ENCODE data around the gene ANKRD34A.

DNA sequence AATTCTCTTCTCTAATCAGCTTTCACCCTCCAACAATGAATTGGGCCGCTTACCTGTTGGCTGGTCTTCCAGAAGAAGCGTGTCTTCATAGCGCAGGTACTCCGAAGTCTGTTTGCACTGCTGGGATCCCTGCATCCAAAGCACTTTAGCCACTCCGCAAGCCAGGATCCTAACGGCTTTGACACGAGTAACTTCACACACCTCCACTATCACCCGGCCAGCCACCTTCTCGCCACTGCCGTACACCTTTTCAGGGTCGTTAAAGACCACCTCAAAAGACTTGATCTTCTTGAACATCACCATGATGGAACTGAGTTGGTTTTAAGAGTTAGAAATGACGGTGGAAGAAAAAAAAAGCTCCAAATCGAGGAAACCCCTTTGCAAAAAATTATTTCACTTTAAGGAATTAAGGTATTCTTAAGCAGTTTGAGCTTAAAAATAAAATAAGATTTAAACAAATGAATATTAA lies 31.6 kb upstream of the ANKRD34A start:
- TF ChIP-seq EP300 (IDR thresholded peaks at IDR 0.05) = no peak
- TF ChIP-seq, protein P1, sequence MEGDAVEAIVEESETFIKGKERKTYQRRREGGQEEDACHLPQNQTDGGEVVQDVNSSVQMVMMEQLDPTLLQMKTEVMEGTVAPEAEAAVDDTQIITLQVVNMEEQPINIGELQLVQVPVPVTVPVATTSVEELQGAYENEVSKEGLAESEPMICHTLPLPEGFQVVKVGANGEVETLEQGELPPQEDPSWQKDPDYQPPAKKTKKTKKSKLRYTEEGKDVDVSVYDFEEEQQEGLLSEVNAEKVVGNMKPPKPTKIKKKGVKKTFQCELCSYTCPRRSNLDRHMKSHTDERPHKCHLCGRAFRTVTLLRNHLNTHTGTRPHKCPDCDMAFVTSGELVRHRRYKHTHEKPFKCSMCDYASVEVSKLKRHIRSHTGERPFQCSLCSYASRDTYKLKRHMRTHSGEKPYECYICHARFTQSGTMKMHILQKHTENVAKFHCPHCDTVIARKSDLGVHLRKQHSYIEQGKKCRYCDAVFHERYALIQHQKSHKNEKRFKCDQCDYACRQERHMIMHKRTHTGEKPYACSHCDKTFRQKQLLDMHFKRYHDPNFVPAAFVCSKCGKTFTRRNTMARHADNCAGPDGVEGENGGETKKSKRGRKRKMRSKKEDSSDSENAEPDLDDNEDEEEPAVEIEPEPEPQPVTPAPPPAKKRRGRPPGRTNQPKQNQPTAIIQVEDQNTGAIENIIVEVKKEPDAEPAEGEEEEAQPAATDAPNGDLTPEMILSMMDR (IDR thresholded peaks at IDR 0.05) = no peak
- TF ChIP-seq POLR2AphosphoS5 (IDR thresholded peaks at IDR 0.05) = no peak
